A673 (cell line): Measurements from ENCODE around the gene DGKH.

ENCODE experiments used
- EZH2 ChIP-seq: fragments of 200-600 bp; sonication (generic); IDR thresholded peaks from 2 replicates; pipeline ENCODE4 v1.6.1; 2017; ENCODE audit warnings: borderline replicate concordance, low read depth, mild to moderate bottlenecking, mixed read lengths, antibody characterized with exemption, low read length; ENCODE audit not compliant: poor library complexity, severe bottlenecking
- TF ChIP-seq, protein P1 (sequence below): fragments of 300-800, 200-600 bp; sonication (generic); conservative IDR thresholded peaks from 2 replicates; pipeline ENCODE4 v1.5.1; 2017; ENCODE audit warnings: low read depth, mild to moderate bottlenecking, antibody characterized with exemption, low read length, moderate library complexity, mixed read lengths

DNA sequence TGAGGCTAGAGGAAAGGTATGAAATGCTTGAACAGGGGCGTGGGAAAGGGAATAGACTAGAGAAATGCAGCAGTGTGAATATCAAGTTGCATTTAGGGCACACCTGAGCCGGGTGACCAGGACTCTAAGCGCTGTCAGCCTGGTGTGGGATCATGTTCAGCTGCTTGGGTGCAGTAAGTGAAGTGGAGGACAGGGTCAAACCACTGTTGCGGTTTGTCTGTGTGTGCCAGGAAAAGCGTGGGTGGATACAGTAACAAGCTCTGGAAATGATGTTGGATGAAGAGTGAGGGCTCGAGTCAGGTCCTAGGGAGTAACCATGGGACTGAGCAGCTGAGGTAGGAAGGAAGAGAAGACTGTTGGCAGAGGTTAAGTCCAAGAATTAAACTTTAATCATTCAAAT, 15.8 kb downstream of the DGKH start:
- TF ChIP-seq, protein P1, sequence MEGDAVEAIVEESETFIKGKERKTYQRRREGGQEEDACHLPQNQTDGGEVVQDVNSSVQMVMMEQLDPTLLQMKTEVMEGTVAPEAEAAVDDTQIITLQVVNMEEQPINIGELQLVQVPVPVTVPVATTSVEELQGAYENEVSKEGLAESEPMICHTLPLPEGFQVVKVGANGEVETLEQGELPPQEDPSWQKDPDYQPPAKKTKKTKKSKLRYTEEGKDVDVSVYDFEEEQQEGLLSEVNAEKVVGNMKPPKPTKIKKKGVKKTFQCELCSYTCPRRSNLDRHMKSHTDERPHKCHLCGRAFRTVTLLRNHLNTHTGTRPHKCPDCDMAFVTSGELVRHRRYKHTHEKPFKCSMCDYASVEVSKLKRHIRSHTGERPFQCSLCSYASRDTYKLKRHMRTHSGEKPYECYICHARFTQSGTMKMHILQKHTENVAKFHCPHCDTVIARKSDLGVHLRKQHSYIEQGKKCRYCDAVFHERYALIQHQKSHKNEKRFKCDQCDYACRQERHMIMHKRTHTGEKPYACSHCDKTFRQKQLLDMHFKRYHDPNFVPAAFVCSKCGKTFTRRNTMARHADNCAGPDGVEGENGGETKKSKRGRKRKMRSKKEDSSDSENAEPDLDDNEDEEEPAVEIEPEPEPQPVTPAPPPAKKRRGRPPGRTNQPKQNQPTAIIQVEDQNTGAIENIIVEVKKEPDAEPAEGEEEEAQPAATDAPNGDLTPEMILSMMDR: no peak
- TF ChIP-seq EZH2: no peak
